ENCODE results near the gene EHBP1. TPM values are rescaled to one million over a fixed set of nuclear protein-coding genes. Genes with fewer than 3 reads are reported as not detected.

Gene EHBP1
- total and polyA plus RNA-seq, 3 experiments from 2014 or later = 12.5 to 23.1 (median 22.7) TPM

DNA sequence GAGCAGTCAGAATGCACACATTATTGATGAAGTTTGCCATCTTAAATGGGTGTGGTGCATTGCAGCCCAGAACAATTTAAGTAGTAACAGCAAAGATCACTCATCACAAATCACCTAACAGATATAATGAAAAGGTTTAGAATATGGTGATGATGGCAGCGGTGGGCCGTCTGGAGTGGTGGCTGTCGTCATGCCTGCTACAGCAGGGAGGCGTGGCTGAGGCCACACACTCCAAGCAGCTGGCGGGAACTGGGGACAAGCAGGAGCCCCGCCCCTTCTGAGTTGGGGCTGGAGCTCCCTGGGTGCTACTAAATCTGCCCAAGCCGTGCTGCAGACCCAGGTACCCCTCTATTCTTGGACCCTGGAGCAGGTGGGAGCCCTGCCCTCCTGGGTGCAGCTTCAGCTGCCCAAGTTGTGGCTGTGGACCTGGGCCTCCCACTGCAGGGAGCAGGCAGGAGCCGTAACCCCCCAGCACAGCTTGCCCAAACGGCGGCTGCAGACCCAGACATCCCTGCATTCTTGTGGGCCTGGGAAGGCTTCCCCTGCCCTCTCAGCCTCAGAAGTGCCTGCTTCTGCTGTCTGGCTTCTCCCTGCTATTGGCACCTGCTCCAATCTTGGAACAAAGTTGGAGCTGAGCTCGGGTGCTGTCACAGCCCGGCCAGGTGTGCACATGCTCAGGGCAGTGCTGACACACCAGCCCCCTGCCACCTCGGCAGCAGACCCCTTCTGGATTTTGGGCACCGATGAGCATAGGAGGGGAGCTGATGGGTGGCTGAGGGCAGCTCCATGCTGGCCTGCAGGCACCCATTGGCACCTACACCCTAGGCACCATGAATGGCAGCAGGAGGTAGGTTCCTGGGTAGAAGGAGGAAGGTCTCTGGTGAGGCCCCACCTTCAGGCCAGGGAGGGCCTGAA, 149.3 kb downstream of the EHBP1 start:
- H3K4me3 Mint-ChIP-seq = no peak overlapping the region
- no peak overlapping the region for H3K27ac ChIP-seq (ENCODE audit: low read depth, low read length)
- peaks cover 0 to 2% of the 10 kb centered on the region in 2 donors for H3K27me3 Mint-ChIP-seq
- no peak overlapping the region for H3K4me3 ChIP-seq (ENCODE audit: low read length)
- peaks cover 0 to 6% (median 0%) of the 10 kb centered on the region in 5 donors for H3K9me3 Mint-ChIP-seq
- POLR2A ChIA-PET = no interaction called here
- CTCF ChIA-PET = no interaction called here
- H3K36me3 Mint-ChIP-seq = peaks cover 9 to 14% (median 11%) of the 10 kb centered on the region in 3 donors
- H3K36me3 ChIP-seq (ENCODE audit: insufficient read depth, low read length) = no peaks in the 10 kb centered on the region
- H3K4me1 Mint-ChIP-seq = no peaks in the 10 kb centered on the region
- H3K27me3 ChIP-seq (ENCODE audit: insufficient read depth, low read length, poor library complexity, severe bottlenecking) = no peaks in the 10 kb centered on the region
- no peak for DNase-seq
- no peak overlapping the region for H3K27ac Mint-ChIP-seq
- no peaks in the 10 kb centered on the region for H3K9me3 ChIP-seq (ENCODE audit: low read length)
- no peaks in the 10 kb centered on the region for H3K4me1 ChIP-seq (ENCODE audit: insufficient read depth, low read length)

DNA sequence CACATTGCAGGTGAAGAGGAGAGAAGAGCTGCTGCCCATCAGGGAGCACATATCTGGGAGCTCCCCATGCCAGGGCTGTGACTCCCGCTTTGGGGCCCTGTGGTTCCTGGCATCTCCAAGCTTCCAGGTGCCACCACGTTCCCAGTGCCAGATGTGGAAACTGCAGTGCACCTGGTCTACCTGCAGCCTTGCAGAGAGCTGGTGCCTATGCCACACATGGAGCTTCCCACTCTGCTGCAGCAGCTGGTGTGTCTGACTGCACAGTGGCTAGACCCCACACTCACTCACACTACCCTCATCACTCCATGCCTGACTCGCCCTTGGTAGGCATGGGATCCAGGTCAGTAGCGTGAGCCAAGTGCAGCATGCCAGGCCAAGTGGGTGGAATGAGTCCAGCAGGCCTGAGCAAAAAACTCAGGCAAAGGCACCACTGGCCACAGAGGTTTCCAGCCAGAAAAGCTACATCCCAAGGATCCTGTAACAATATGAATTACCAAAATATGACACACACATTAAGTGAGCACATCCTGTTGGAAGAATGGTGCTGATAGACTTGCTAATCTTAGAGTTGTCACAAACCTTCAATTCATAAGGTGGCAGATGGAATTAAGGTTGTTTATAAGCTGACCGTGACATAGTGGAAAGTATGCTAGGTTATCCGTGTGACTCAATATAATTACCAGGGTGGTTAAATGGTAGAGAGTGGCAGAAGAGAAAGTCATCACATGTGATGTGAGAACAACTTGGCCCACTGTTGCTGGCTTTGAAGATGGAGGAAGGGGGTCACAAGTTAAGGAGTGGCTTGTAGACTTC, 150.9 kb downstream of the EHBP1 start:
- Mint-ChIP-seq H3K4me3 (no peak overlapping the region), H3K27ac (no peak overlapping the region), H3K4me1 (no peaks in the 10 kb centered on the region), H3K9me3 (peaks cover 0 to 6% (median 0%) of the 10 kb centered on the region in 5 donors), H3K36me3 (peaks cover 10 to 16% (median 11%) of the 10 kb centered on the region in 3 donors), H3K27me3 (peaks cover 0 to 2% of the 10 kb centered on the region in 2 donors)
- Histone ChIP-seq H3K36me3 (ENCODE audit: insufficient read depth, low read length) (no peaks in the 10 kb centered on the region), H3K4me1 (ENCODE audit: insufficient read depth, low read length) (no peaks in the 10 kb centered on the region), H3K27ac (ENCODE audit: low read depth, low read length) (no peak overlapping the region), H3K4me3 (ENCODE audit: low read length) (no peak overlapping the region), H3K27me3 (ENCODE audit: insufficient read depth, low read length, poor library complexity, severe bottlenecking) (no peaks in the 10 kb centered on the region), H3K9me3 (ENCODE audit: low read length) (no peaks in the 10 kb centered on the region)
- CTCF ChIA-PET = interaction anchor here (1.0 kb wide), 1 partner anchor 22 kb away, joined by 3 read pairs; no protein-coding TSS in a partner anchor
- no peak for DNase-seq
- POLR2A ChIA-PET = no interaction called here

GRCh38 chr2:62857139-62857931, 151.8 kb downstream of the EHBP1 start:
- POLR2A ChIA-PET = no interaction called here
- CTCF ChIA-PET = no interaction called here
- Mint-ChIP-seq H3K36me3 (peaks cover 11 to 16% (median 14%) of the 10 kb centered on the region in 3 donors), H3K27me3 (peaks cover 0 to 2% of the 10 kb centered on the region in 2 donors), H3K27ac (no peak overlapping the region), H3K4me1 (no peaks in the 10 kb centered on the region), H3K9me3 (peaks cover 0 to 6% (median 0%) of the 10 kb centered on the region in 5 donors), H3K4me3 (no peak overlapping the region)
- Histone ChIP-seq H3K4me1 (ENCODE audit: insufficient read depth, low read length) (no peaks in the 10 kb centered on the region), H3K27me3 (ENCODE audit: insufficient read depth, low read length, poor library complexity, severe bottlenecking) (no peaks in the 10 kb centered on the region), H3K9me3 (ENCODE audit: low read length) (no peaks in the 10 kb centered on the region), H3K36me3 (ENCODE audit: insufficient read depth, low read length) (no peaks in the 10 kb centered on the region), H3K27ac (ENCODE audit: low read depth, low read length) (no peak overlapping the region), H3K4me3 (ENCODE audit: low read length) (no peak overlapping the region)
- DNase-seq = no peak

GRCh38 chr2:62858231-62858832, 152.8 kb downstream of the EHBP1 start:
- Histone ChIP-seq H3K4me3 (ENCODE audit: low read length) (no peak overlapping the region), H3K4me1 (ENCODE audit: insufficient read depth, low read length) (no peaks in the 10 kb centered on the region), H3K36me3 (ENCODE audit: insufficient read depth, low read length) (no peaks in the 10 kb centered on the region), H3K27me3 (ENCODE audit: insufficient read depth, low read length, poor library complexity, severe bottlenecking) (no peaks in the 10 kb centered on the region), H3K9me3 (ENCODE audit: low read length) (no peaks in the 10 kb centered on the region), H3K27ac (ENCODE audit: low read depth, low read length) (no peak overlapping the region)
- POLR2A ChIA-PET = no interaction called here
- Mint-ChIP-seq H3K27ac (no peak overlapping the region), H3K36me3 (peaks cover 13 to 15% (median 14%) of the 10 kb centered on the region in 3 donors), H3K9me3 (peaks cover 0 to 5% (median 0%) of the 10 kb centered on the region in 5 donors), H3K4me3 (no peak overlapping the region), H3K4me1 (no peaks in the 10 kb centered on the region), H3K27me3 (peaks cover 0 to 2% of the 10 kb centered on the region in 2 donors)
- CTCF ChIA-PET = no interaction called here
- DNase-seq = no peak

DNA sequence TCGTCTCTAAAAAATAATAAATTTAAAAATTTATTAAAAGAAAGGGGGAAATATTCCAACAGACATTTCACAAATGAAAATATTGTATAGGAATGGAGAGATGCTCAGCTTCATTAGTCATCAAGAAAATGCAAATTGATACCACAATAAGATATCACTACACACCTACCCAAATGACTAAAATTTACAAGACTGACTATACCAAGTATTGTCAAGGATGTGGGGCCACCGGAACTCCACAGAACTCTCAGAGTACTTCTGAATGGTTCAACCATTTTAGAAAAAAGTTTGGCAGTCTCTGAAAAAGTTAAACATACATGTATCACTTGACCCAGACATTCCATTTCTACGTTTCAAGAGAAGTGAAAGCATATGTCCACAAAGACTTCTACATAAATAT, 163.4 kb downstream of the EHBP1 start:
- H3K36me3 ChIP-seq (ENCODE audit: insufficient read depth, low read length) = no peaks in the 10 kb centered on the region
- H3K36me3 Mint-ChIP-seq = peaks cover 51 to 83% (median 74%) of the 10 kb centered on the region in 3 donors

DNA sequence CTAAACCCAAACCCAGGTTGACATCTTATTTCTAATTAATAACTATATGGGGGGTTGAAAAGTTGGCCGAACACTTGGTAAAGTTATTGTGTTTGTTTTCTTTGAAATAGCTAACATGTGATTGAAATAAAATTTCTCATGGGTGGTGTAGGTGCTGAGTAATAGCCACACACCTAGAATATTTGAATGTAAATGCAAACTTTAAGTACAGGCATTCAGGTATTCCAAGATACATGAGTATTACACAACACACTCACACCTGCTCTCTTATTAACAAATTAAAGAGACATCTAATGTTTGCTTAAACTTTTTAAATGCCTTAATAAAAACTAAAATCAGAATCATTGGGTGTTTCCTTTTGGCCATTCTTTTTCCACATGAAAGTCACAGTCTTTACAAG, 165.5 kb downstream of the EHBP1 start:
- H3K4me1 ChIP-seq (ENCODE audit: insufficient read depth, low read length) = no peaks in the 10 kb centered on the region
- H3K27me3 ChIP-seq (ENCODE audit: insufficient read depth, low read length, poor library complexity, severe bottlenecking) = no peaks in the 10 kb centered on the region
- no peak overlapping the region for H3K27ac Mint-ChIP-seq
- no peaks in the 10 kb centered on the region for H3K9me3 ChIP-seq (ENCODE audit: low read length)
- peaks cover 0 to 1% of the 10 kb centered on the region in 2 donors for H3K27me3 Mint-ChIP-seq
- H3K36me3 Mint-ChIP-seq = peaks cover 53 to 87% (median 74%) of the 10 kb centered on the region in 3 donors
- no peak overlapping the region for H3K4me3 Mint-ChIP-seq
- no peaks in the 10 kb centered on the region for H3K4me1 Mint-ChIP-seq
- peaks cover 0 to 32% (median 22%) of the 10 kb centered on the region in 5 donors for H3K9me3 Mint-ChIP-seq
- no peak for DNase-seq
- no peak overlapping the region for H3K27ac ChIP-seq (ENCODE audit: low read depth, low read length)
- CTCF ChIA-PET = no interaction called here
- POLR2A ChIA-PET = no interaction called here
- no peaks in the 10 kb centered on the region for H3K36me3 ChIP-seq (ENCODE audit: insufficient read depth, low read length)
- no peak overlapping the region for H3K4me3 ChIP-seq (ENCODE audit: low read length)

More for the DNA sequence above, 163.4 kb downstream of the EHBP1 start:
- Histone ChIP-seq H3K4me3 (ENCODE audit: low read length) (no peak overlapping the region), H3K27me3 (ENCODE audit: insufficient read depth, low read length, poor library complexity, severe bottlenecking) (no peaks in the 10 kb centered on the region), H3K27ac (ENCODE audit: low read depth, low read length) (no peak overlapping the region), H3K9me3 (ENCODE audit: low read length) (no peaks in the 10 kb centered on the region), H3K4me1 (ENCODE audit: insufficient read depth, low read length) (no peaks in the 10 kb centered on the region)
- peaks cover 0 to 19% (median 15%) of the 10 kb centered on the region in 5 donors for H3K9me3 Mint-ChIP-seq
- CTCF ChIA-PET = no interaction called here
- no peak overlapping the region for H3K27ac Mint-ChIP-seq
- DNase-seq = no peak
- no peaks in the 10 kb centered on the region for H3K4me1 Mint-ChIP-seq
- POLR2A ChIA-PET = no interaction called here
- no peak overlapping the region for H3K4me3 Mint-ChIP-seq
- H3K27me3 Mint-ChIP-seq = no peaks in the 10 kb centered on the region

DNA sequence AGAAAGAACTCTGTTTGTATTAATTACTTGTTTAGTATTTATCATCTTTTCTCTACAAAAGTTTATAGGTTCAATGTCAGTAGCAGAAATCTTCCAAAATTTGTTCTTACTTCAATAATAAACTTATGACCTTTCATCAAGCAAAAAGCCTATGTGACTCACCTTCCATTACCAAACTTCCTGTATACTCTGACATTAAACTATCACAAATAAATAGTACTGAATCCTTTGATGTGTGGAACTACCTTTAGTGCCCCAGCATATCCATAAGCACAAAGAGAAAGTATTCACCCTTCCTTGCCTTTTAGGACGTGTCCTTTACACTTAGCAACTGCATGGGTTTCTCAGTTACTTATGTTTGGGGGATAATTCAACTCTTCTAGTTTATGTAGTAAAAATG, 166.0 kb downstream of the EHBP1 start:
- CTCF ChIA-PET = no interaction called here
- no peak for DNase-seq
- Histone ChIP-seq H3K4me3 (ENCODE audit: low read length) (no peak overlapping the region), H3K36me3 (ENCODE audit: insufficient read depth, low read length) (no peaks in the 10 kb centered on the region), H3K9me3 (ENCODE audit: low read length) (no peaks in the 10 kb centered on the region), H3K4me1 (ENCODE audit: insufficient read depth, low read length) (no peaks in the 10 kb centered on the region), H3K27ac (ENCODE audit: low read depth, low read length) (no peak overlapping the region), H3K27me3 (ENCODE audit: insufficient read depth, low read length, poor library complexity, severe bottlenecking) (no peaks in the 10 kb centered on the region)
- no peaks in the 10 kb centered on the region for H3K4me1 Mint-ChIP-seq
- POLR2A ChIA-PET = no interaction called here
- peaks cover 0 to 33% (median 23%) of the 10 kb centered on the region in 5 donors for H3K9me3 Mint-ChIP-seq
- peaks cover 0 to 1% of the 10 kb centered on the region in 2 donors for H3K27me3 Mint-ChIP-seq
- H3K4me3 Mint-ChIP-seq = no peak overlapping the region
- H3K36me3 Mint-ChIP-seq = peaks cover 52 to 87% (median 74%) of the 10 kb centered on the region in 3 donors
- H3K27ac Mint-ChIP-seq = peak overlapping the region in 2 of 8 donors; percentile 8 to 58

Measured in CD8-positive, alpha-beta memory T cell (primary cell).